ENCODE results near the gene RERE. TPM values are rescaled to one million over a fixed set of nuclear protein-coding genes. Genes with fewer than 3 reads are reported as not detected.
A peak's percentile ranks its signal among the peaks of the same experiment; 100 is the strongest.

RERE gene
- total and polyA plus RNA-seq, 2 experiments from 2014 or later, result 39.8 to 62.8 TPM

DNA sequence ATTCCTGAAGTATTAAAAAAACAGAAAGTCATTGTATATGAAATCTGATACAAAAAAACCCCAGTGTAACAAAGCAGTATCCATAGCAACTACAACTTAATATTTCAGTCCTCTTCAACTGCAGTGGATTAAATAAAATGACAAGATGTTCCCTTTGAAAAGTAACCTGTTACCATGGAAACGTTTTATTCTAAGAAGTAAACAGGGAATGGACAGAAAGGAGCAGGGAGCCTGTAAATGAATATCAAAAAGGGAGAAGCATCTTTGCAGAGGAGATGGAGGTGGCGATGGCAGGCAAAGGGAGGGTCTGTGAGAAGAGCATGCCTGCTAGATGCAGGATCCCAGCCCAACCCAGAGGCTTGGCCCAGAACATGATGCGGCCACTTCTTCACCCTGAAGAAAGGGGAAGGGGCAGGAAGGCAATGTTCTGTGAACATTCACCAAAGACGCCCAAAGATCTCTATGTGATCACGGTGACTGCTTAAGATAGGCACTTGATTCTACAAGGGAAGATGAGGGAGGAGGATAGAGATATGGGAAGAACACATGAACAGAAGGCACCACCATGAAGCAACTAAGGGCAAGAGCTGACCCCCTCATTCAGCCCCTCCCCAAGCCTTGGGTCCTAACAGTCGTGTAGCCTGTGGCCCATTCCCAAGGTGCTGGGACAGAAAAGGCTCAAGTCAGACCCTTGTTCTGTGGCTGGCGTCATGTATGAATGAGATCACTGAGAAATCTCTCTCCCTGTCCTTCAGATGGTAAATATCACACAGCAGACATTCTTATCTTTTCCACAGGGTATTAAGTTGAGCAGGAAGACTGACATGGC lies 299.6 kb downstream of the RERE start:
- Histone ChIP-seq H3K27me3 (no peaks in the 10 kb centered on the region), H2AFZ (no peak overlapping the region), H3K4me1 (ENCODE audit: insufficient read depth) (peaks cover 31% of the 10 kb centered on the region), H3K9me2 (replicated peaks; ENCODE audit: insufficient read depth) (no peaks in the 10 kb centered on the region), H3K27ac (peak overlapping the region; percentile 52), H3K4me3 (no peak overlapping the region), H3K79me2 (peaks cover 81% of the 10 kb centered on the region), H3K9me3 (ENCODE audit: low read depth) (no peaks in the 10 kb centered on the region), H4K20me1 (ENCODE audit: insufficient read depth, poor library complexity, severe bottlenecking) (no peaks in the 10 kb centered on the region), H3K36me3 (replicated peaks; ENCODE audit: insufficient read depth, low read depth) (no peaks in the 10 kb centered on the region), H3K4me2 (peak overlapping the region; percentile 2)
- DNase-seq (ENCODE audit: low spot score), result no peak
- TF ChIP-seq EZH2phosphoT487 (IDR thresholded peaks at IDR 0.05; ENCODE audit: low read depth, severe bottlenecking, unreplicated experiment) (no peak), EZH2 (IDR thresholded peaks at IDR 0.05; ENCODE audit: borderline replicate concordance) (no peak)
- TF ChIP-seq, protein P1, sequence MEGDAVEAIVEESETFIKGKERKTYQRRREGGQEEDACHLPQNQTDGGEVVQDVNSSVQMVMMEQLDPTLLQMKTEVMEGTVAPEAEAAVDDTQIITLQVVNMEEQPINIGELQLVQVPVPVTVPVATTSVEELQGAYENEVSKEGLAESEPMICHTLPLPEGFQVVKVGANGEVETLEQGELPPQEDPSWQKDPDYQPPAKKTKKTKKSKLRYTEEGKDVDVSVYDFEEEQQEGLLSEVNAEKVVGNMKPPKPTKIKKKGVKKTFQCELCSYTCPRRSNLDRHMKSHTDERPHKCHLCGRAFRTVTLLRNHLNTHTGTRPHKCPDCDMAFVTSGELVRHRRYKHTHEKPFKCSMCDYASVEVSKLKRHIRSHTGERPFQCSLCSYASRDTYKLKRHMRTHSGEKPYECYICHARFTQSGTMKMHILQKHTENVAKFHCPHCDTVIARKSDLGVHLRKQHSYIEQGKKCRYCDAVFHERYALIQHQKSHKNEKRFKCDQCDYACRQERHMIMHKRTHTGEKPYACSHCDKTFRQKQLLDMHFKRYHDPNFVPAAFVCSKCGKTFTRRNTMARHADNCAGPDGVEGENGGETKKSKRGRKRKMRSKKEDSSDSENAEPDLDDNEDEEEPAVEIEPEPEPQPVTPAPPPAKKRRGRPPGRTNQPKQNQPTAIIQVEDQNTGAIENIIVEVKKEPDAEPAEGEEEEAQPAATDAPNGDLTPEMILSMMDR (IDR thresholded peaks at IDR 0.05; ENCODE audit: poor library complexity), result no peak
- WGBS (ENCODE audit: low lambda C conversion rate, missing lambda C conversion rate), result 76% methylated on average over 7 of the region's 7 CpGs

DNA sequence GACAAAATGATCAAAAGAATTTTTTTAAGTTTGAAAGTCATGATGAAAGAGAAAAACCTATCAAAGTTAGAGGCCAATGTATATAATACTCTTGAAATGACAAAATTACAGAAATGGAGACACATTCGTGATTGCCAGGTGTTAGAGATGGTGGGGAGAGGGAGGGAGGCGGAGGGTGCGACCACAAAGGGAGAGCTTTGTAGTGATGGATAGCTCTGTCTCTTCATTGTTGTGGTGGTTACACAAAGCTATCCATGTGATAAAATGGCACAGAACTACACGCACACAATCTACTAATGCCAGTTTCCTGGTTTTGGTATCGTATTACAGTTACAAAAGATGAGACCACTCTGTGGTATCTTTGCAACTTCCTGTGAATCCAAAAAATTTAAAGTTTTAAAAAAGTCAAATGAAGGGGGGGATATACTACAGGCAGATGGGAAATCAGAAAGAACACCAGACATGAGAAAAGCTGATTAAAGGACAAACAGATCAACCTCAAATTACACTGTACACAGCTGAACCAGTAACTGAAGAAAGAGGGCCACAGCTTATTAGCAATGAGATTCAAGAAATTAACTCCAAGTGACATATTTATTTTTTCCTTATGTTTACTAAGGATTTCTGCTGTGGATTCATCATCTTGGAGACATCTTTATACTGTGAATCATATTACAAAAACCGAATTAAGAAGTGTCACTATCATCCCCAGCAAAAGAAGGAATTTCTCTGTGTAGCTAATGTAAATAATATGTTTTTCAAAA lies 300.5 kb downstream of the RERE start:
- 62% methylated on average over 6 of the region's 6 CpGs for WGBS (ENCODE audit: low lambda C conversion rate, missing lambda C conversion rate)
- Histone ChIP-seq H3K79me2 (peaks cover 78% of the 10 kb centered on the region), H3K4me1 (ENCODE audit: insufficient read depth) (peaks cover 31% of the 10 kb centered on the region), H3K9me2 (replicated peaks; ENCODE audit: insufficient read depth) (no peaks in the 10 kb centered on the region), H3K4me3 (no peak overlapping the region), H3K36me3 (replicated peaks; ENCODE audit: insufficient read depth, low read depth) (no peaks in the 10 kb centered on the region), H4K20me1 (ENCODE audit: insufficient read depth, poor library complexity, severe bottlenecking) (no peaks in the 10 kb centered on the region), H3K4me2 (no peak overlapping the region), H3K9me3 (ENCODE audit: low read depth) (no peaks in the 10 kb centered on the region), H3K27ac (peak overlapping the region; percentile 52), H2AFZ (no peak overlapping the region), H3K27me3 (no peaks in the 10 kb centered on the region)
- no peak for DNase-seq (ENCODE audit: low spot score)
- TF ChIP-seq EZH2phosphoT487 (IDR thresholded peaks at IDR 0.05; ENCODE audit: low read depth, severe bottlenecking, unreplicated experiment) (no peak), EZH2 (IDR thresholded peaks at IDR 0.05; ENCODE audit: borderline replicate concordance) (no peak)
- TF ChIP-seq, protein P1 (IDR thresholded peaks at IDR 0.05; ENCODE audit: poor library complexity), result no peak

- no peaks in the 10 kb centered on the region for H3K27me3 ChIP-seq
- H2AFZ ChIP-seq, result no peak overlapping the region
- H4K20me1 ChIP-seq (ENCODE audit: insufficient read depth, poor library complexity, severe bottlenecking), result no peaks in the 10 kb centered on the region
- peaks cover 29% of the 10 kb centered on the region for H3K4me1 ChIP-seq (ENCODE audit: insufficient read depth)
- peak overlapping the region; percentile 52 for H3K27ac ChIP-seq
- H3K4me3 ChIP-seq, result no peak overlapping the region
- DNase-seq (ENCODE audit: low spot score), result no peak
- 78% methylated on average over 4 of the region's 4 CpGs for WGBS (ENCODE audit: low lambda C conversion rate, missing lambda C conversion rate)
- H3K9me2 ChIP-seq (replicated peaks; ENCODE audit: insufficient read depth), result no peaks in the 10 kb centered on the region
- H3K4me2 ChIP-seq, result no peak overlapping the region
- TF ChIP-seq EZH2phosphoT487 (IDR thresholded peaks at IDR 0.05; ENCODE audit: low read depth, severe bottlenecking, unreplicated experiment), result no peak
- TF ChIP-seq, protein P1 (IDR thresholded peaks at IDR 0.05; ENCODE audit: poor library complexity), result no peak
- TF ChIP-seq EZH2 (IDR thresholded peaks at IDR 0.05; ENCODE audit: borderline replicate concordance), result no peak
- H3K9me3 ChIP-seq (ENCODE audit: low read depth), result no peaks in the 10 kb centered on the region
- H3K79me2 ChIP-seq, result peaks cover 76% of the 10 kb centered on the region
- no peaks in the 10 kb centered on the region for H3K36me3 ChIP-seq (replicated peaks; ENCODE audit: insufficient read depth, low read depth)
Measured at GRCh38 chr1:8516278-8516777, 301.1 kb downstream of the RERE start.

Data from hepatocyte (in vitro differentiated cells).